Cardiac septum (tissue), 1 donor: ENCODE measurements around the gene TBP. TPM values are rescaled to one million over a fixed set of nuclear protein-coding genes. Genes with fewer than 3 reads are reported as not detected.
"Not testable (repeated sequence)": the region's sequence is repeated elsewhere in the genome, so short reads cannot be mapped to it uniquely, and the experiment has no call there.

Experiments used
- DNase-seq: peaks from one replicate; pipeline ENCODE4 v3.0.0-alpha.2; 2020; ENCODE audit warnings: low spot score
- intact Hi-C: fragments of 100-400 bp; cut with DNase I; formaldehyde crosslinking; loops from one replicate; pipeline ENCODE4 v1.14.0; 2022
- total RNA-seq: library from RNA; stranded (reverse); fragmentation: NEBNext Ultra II Directional; extraction: Animal tissue kit (Norgen Biotek cat#: 25700); gene quantifications from one replicate; pipeline ENCODE4 v1.2.1, GENCODE V29; 2021
- donor health status: DM: no; HTN: no; CAD: no.

TBP gene
- total RNA-seq, 1 donor from 2014 or later = 7.6 TPM

DNA sequence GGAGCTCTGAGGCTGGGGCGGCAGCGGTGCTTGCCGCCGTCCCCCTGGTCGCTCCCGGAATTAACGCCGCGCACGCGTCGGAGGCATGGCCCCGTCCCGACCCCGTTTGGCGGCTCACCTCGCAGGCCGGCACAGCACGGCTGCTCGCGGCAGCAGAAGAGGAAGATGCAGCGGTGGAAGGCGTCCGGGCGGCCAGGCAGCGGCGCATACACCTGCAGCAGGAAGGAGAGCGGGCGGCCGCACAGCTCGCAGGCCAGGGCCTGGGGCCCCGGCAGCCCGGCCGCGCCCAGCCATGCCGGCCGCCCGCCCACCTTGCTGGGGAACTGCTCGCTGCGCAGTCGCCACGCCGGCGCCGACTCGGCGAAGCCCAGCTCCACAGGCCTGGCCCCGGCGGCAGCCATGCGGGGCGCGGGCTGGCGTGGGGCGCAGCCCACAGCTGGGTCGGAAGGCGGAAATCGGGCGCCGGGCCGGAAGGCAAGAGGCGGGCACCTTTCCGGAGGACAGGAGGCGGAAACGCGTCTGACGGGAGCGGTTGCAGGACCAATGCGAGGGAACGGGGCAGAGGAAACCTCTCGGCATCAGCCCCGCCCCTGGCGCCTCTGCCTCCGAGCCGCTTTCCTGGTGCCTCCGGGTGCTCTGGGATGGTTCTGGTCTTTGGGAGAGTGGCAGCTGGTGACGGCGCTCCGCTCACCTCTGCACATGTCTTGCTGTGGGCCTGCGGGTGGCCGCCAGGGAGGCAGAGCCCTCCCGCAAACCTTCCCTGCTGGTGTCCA is 30.2 kb downstream of the TBP start, which contains the start of gene PDCD2:
PDCD2 (minus strand) TSS at position 457 of the 773 bp plus-strand sequence; CDS start at position 401, 56 bp downstream.
- DNase-seq = peak; percentile 97
- intact Hi-C loops = loop anchor here (1.0 kb wide), 1 partner anchor 30 kb away; the partner anchor contains the start of gene TBP

DNA sequence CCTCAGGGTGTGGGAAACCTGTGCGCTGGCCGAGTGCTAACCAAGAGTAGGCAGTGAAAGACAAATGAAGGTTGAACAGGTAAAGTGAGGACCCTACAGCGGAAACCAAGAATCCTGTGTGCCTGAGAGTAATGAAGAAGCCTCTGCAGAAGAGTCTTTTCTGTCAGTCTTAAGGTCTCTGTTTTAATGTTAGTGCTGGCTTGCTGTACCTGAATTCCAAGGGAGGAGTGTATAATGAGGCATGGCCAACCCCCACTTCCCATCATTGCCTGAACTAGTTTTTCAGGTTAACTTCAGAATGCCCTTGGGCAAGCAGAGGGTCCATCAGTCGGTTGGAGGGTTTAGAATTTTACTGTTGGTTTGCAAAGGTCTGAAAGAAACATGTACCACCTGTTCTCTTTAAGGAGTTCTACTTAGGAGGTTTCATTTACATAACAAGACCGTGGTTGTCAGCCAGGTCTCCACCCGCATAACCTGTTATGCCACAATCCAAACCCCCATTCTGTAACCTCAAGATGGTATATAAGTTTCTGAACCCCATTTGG is 30.9 kb downstream of the TBP start:
- intact Hi-C loops = loop anchor here (1.0 kb wide), 1 partner anchor 31 kb away; the partner anchor contains the start of gene TBP
- no peak for DNase-seq

DNA sequence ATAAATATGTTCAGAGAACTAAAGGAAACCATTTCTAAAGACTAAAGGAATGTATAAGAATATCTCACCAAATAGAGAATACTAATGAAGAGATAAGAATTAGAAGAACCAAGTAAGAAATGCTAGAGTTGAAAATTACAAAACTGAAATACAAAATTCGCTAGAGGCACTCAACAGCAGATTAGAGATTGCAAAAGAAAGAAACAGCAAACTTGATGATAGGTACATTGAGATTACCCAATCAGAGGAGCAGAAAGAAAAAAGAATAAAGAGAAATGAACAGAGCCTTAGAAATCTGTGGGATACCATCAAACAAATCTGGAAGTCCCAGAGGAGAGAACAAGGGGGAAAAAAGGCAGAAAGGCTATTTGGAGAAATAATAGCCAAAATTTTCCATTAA is 36.6 kb downstream of the TBP start:
- DNase-seq = no peak
- intact Hi-C loops = no loop called here

GRCh38 chr6:170596426-170596825 is 42.3 kb downstream of the TBP start:
- no peak for DNase-seq
- intact Hi-C loops = no loop called here

- intact Hi-C loops = no loop called here
- DNase-seq = no peak
These were observed 43.1 kb downstream of the TBP start for GRCh38 chr6:170597278-170597677.

DNA sequence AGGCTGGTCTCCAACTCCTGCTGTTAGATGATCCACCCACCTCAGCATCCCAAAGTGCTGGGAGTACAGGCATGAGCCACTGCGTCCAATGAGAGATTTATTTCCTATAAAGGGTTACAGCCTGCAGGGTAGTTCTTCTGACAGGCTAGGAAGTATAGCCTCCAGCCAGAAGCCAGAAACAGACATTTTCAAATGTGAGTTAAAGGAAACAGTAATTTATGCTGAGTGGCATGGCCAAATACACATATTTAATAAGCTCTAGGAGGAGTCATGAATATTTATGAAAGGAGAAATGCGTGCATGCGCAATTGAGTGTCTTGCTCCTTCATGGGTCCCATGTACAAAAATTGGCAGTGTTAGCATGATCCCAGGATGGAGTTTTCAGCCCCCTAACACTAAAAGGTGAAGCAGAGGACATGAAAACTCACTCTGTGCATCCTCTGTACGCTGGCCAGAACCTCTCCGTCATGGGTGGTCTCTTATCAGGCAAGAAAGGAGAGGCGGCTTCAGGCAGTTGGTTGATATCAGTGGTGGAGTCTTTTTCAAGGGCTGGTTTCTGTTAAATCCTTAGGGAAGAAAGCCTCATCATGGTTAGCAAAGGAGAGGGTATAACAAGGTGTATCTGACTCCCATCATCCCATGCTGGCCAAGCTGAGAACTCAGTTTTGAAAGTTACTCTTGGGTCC is 51.5 kb downstream of the TBP start:
- DNase-seq = no peak
- intact Hi-C loops = no loop called here

- DNase-seq = not testable (repeated sequence)
These were observed 55.1 kb downstream of the TBP start for GRCh38 chr6:170609225-170609624.

GRCh38 chr6:170612256-170612804 is 58.2 kb downstream of the TBP start:
- DNase-seq, intact Hi-C loops: not testable (repeated sequence)

More at GRCh38 chr6:170609225-170609624, 55.1 kb downstream of the TBP start:
- intact Hi-C loops = not testable (repeated sequence)

- intact Hi-C loops, DNase-seq: not testable (repeated sequence)
These were observed 61.9 kb downstream of the TBP start for GRCh38 chr6:170616020-170616554.

Other genes starting within 250 kb of the TBP start
- 27.4 TPM for gene FAM120B, start 247.6 kb upstream of the TBP start, total RNA-seq
- gene PSMB1, start 1.1 kb upstream of the TBP start, total RNA-seq = 150 TPM
- 36.8 TPM for gene PDCD2, start 30.3 kb downstream of the TBP start, total RNA-seq